Measurements from ENCODE around the gene CPEB4. TPM values are rescaled to one million over a fixed set of nuclear protein-coding genes. Genes with fewer than 3 reads are reported as not detected.

Gene CPEB4
- total and polyA plus RNA-seq, 9 of the 15 experiments (the other 6 are each of a cell fraction or from before 2014, with no cell fraction given), result 7.4 to 21.3 (median 12.4) TPM

- TF ChIP-seq RHOXF2B (CRISPR knock-in tag; conservative IDR thresholded peaks at IDR 0.05) (no peak), OTX1 (CRISPR knock-in tag; IDR thresholded peaks at IDR 0.05) (no peak), ZNF507 (tag; conservative IDR thresholded peaks at IDR 0.05) (no peak), NCOA1 (IDR thresholded peaks at IDR 0.05; ENCODE audit: low read depth) (0 out of 2 replicates have a peak, but pooled peaks have one; percentile 32), JUN (IDR thresholded peaks at IDR 0.05; ENCODE audit: borderline replicate concordance, low read depth, low read length) (no peak), JUN (CRISPR knock-in tag; IDR thresholded peaks at IDR 0.05; ENCODE audit: borderline replicate concordance) (no peak), ZNF140 (CRISPR knock-in tag; IDR thresholded peaks at IDR 0.05) (no peak), TARDBP (IDR thresholded peaks at IDR 0.05) (no peak; the same call in 1 of the 2 replicates), SIX5 (IDR thresholded peaks at IDR 0.05; ENCODE audit: borderline replicate concordance in 1 of 2, insufficient read depth in 1 of 2, low read depth in 1 of 2, low read length in 2 of 2) (no peak), PTRF (tag; IDR thresholded peaks at IDR 0.05) (no peak), DMBX1 (CRISPR knock-in tag; IDR thresholded peaks at IDR 0.05; ENCODE audit: borderline replicate concordance) (no peak), MIER1 (IDR thresholded peaks at IDR 0.05; ENCODE audit: low read depth) (no peak), YY1 (IDR thresholded peaks at IDR 0.05; ENCODE audit: borderline replicate concordance in 1 of 3, control insufficient read depth in 1 of 3, extremely low read depth in 1 of 3, insufficient read depth in 3 of 3, insufficient read length in 1 of 3, insufficient replicate concordance in 2 of 3, low read depth in 1 of 3, low read length in 2 of 3) (peak in 1 of 3 experiments; percentile 7), MTA3 (IDR thresholded peaks at IDR 0.05; ENCODE audit: borderline replicate concordance) (no peak; the same call in 1 of the 2 replicates), MTA2 (IDR thresholded peaks at IDR 0.05; ENCODE audit: low read depth) (no peak), ZNF143 (CRISPR knock-in tag; IDR thresholded peaks at IDR 0.05) (no peak), RBM15 (IDR thresholded peaks at IDR 0.05; ENCODE audit: insufficient read depth, low read length) (no peak), SNRNP70 (optimal IDR thresholded peaks at IDR 0.05; ENCODE audit: low read depth, low read length) (no peak), TEAD2 (tag; IDR thresholded peaks at IDR 0.05) (no peak), CEBPB (tag; IDR thresholded peaks at IDR 0.05) (no peak), RAD51 (IDR thresholded peaks at IDR 0.05; ENCODE audit: borderline replicate concordance, low read depth) (peak; percentile 78), NFE2 (IDR thresholded peaks at IDR 0.05; ENCODE audit: low read depth) (no peak; the same call in 1 of the 2 replicates), DLX4 (CRISPR knock-in tag; IDR thresholded peaks at IDR 0.05) (no peak)
- TF ChIP-seq, protein P1, sequence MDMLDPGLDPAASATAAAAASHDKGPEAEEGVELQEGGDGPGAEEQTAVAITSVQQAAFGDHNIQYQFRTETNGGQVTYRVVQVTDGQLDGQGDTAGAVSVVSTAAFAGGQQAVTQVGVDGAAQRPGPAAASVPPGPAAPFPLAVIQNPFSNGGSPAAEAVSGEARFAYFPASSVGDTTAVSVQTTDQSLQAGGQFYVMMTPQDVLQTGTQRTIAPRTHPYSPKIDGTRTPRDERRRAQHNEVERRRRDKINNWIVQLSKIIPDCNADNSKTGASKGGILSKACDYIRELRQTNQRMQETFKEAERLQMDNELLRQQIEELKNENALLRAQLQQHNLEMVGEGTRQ (CRISPR knock-in tag; IDR thresholded peaks at IDR 0.05), result peak; percentile 62
- TF ChIP-seq, protein P2, sequence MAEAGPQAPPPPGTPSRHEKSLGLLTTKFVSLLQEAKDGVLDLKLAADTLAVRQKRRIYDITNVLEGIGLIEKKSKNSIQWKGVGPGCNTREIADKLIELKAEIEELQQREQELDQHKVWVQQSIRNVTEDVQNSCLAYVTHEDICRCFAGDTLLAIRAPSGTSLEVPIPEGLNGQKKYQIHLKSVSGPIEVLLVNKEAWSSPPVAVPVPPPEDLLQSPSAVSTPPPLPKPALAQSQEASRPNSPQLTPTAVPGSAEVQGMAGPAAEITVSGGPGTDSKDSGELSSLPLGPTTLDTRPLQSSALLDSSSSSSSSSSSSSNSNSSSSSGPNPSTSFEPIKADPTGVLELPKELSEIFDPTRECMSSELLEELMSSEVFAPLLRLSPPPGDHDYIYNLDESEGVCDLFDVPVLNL (CRISPR knock-in tag; IDR thresholded peaks at IDR 0.05; ENCODE audit: low read depth), result no peak
- TF ChIP-seq, protein P3, sequence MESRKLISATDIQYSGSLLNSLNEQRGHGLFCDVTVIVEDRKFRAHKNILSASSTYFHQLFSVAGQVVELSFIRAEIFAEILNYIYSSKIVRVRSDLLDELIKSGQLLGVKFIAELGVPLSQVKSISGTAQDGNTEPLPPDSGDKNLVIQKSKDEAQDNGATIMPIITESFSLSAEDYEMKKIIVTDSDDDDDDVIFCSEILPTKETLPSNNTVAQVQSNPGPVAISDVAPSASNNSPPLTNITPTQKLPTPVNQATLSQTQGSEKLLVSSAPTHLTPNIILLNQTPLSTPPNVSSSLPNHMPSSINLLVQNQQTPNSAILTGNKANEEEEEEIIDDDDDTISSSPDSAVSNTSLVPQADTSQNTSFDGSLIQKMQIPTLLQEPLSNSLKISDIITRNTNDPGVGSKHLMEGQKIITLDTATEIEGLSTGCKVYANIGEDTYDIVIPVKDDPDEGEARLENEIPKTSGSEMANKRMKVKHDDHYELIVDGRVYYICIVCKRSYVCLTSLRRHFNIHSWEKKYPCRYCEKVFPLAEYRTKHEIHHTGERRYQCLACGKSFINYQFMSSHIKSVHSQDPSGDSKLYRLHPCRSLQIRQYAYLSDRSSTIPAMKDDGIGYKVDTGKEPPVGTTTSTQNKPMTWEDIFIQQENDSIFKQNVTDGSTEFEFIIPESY (CRISPR knock-in tag; IDR thresholded peaks at IDR 0.05), result no peak
Measured at GRCh38 chr5:173885475-173886010, 2.6 kb upstream of the CPEB4 start (continued).
